Nucleus accumbens (tissue), 56 donors: ENCODE results near the gene ZNF439.
"Not testable (repeated sequence)": the region's sequence is repeated elsewhere in the genome, so short reads cannot be mapped to it uniquely, and the experiment has no call there.

Experiments
- DNase-seq, 56 donors: peaks; one replicate each; lab custom pipeline; 2025; lab: John Stamatoyannopoulos, UW

Gene ZNF439

GRCh38 chr19:11848594-11849469 is at the start of gene ZNF439:
Gene ZNF439, plus strand, starts transcription at chr19:11848726. Its CDS starts 142 bp downstream, at chr19:11848868.
- DNase-seq = peak; percentile 60 to 97 (median 89)

DNA sequence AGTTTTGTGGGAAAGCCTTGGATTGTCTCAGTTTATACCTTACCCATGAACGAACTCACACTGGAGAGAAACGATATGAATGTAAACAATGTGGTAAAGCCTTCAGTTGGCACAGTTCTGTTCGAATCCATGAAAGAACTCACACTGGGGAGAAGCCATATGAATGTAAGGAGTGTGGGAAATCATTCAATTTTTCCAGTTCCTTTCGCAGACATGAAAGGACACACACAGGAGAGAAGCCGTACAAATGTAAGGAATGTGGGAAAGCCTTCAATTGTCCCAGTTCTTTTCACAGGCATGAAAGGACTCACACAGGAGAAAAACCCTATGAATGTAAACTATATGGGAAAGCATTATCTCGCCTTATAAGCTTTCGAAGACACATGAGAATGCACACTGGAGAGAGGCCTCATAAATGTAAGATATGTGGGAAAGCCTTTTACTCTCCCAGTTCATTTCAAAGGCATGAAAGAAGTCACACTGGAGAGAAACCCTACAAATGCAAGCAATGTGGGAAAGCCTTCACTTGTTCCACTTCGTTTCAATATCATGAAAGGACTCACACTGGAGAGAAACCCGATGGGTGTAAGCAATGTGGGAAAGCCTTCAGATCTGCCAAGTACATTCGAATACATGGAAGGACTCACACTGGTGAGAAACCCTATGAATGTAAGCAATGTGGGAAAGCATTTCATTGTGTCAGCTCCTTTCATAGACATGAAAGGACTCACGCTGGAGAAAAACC is 42.0 kb upstream of the ZNF439 start:
- DNase-seq = no peak

GRCh38 chr19:11807099-11807380 is 41.5 kb upstream of the ZNF439 start:
- DNase-seq = no peak

DNA sequence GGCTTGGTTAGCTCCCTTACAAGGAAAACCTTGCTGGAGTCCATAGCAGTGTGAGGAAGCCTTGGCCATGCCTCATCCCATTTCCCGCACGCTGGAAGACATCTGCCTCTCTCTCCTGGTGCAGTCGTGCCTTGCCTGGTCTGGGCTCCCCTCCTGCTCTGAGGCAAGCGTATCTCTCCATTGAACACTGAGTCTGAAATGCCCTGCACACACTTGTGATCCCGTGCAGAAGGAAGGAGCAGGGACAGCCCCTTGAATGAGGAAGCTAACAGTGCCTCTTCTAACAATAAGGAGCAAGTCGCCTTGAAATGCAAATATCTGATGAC is 34.9 kb upstream of the ZNF439 start:
- DNase-seq = peak in 3 of 56 donors; percentile 33 to 47 (median 36)

GRCh38 chr19:11814029-11814699 is 34.4 kb upstream of the ZNF439 start, which contains the start of gene ZNF440:
Gene ZNF440, plus strand, starts transcription at chr19:11814273. Its CDS starts 175 bp downstream, at chr19:11814448.
- peak; percentile 53 to 98 (median 94) for DNase-seq

- DNase-seq = peak in 4 of 56 donors; percentile 0 to 38 (median 31)
Measured at GRCh38 chr19:11814700-11815035, 33.9 kb upstream of the ZNF439 start.

- peak in 10 of 56 donors; percentile 1 to 64 (median 8) for DNase-seq
Measured at GRCh38 chr19:11821474-11822109, 26.9 kb upstream of the ZNF439 start.

DNA sequence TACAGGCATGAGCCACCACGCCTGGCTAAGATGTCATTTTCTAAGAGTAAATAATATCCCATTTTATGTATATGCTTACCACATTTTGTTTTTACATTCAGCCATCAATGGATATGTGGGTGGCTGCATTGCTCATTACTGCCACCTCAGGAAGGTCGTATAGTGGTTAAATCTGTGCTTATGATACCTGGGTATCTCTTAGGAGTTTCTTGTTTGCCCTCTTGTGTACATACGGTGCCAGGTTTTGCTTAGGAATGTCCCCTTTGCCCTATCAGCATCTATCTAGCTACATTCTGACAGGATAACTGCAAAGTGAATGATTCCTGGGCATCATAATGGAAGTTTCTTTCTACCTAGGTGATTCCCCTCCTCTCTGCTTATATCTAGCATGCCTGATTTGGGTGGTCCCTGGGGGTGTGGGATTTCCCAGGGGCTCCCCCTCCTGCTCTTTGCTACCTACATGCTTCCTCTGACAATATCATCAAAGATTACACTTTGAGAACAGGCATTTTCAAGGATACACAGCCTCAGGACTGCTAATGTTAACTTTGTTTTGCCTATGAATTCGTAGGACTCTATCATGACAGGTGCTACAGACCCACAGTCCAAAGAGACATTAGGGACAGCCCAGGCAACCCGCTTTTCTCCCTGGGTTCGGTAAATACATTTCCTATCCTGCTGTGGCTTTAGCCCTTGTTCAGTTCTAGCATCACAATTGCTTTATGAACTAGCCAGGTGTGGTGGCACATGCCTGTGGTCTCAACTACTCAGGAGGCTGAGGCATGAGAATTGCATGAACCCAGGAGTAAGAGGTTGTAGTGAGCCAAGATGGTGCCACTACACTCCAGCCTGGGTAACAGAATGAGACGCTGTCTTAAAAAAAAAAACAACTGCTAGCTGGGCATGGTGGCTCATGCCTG is 19.3 kb upstream of the ZNF439 start:
- not testable (repeated sequence) for DNase-seq

DNA sequence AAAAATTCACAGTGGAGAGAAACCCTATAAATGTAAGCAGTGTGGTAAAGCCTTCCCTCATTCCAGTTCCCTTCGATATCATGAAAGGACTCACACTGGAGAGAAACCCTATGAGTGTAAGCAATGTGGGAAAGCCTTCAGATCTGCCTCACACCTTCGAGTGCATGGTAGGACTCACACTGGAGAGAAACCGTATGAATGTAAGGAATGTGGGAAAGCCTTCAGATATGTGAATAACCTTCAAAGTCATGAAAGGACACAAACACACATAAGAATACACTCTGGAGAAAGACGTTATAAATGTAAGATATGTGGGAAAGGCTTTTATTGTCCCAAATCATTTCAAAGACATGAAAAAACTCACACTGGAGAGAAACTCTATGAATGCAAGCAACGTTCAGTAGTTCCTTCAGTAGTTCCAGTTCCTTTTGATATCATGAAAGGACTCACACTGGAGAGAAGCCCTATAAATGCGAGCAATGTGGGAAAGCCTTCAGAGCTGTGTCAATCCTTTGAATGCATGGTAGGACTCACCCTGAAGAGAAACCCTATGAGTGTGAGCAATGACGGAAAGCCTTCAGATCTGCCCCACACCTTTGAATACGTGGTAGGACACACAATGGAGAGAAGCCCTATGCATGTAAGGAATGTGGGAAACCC is 16.1 kb upstream of the ZNF439 start:
- DNase-seq = no peak

DNA sequence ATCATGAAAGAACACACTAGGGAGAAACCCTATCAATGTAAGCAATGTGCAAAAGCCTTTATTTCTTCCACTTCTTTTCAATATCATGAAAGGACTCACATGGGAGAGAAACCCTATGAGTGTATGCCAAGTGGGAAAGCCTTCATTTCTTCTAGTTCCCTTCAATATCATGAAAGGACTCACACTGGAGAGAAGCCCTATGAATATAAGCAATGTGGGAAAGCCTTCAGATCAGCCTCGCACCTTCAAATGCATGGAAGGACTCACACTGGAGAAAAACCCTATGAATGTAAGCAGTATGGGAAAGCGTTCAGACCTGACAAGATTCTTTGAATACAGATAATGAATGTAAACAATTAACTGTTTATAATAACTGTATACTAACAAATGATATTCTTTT is 15.0 kb upstream of the ZNF439 start:
- DNase-seq = no peak

GRCh38 chr19:11835626-11836066 is 12.9 kb upstream of the ZNF439 start:
- DNase-seq = not testable (repeated sequence)

GRCh38 chr19:11843722-11844121 is 4.8 kb upstream of the ZNF439 start:
- no peak for DNase-seq

DNA sequence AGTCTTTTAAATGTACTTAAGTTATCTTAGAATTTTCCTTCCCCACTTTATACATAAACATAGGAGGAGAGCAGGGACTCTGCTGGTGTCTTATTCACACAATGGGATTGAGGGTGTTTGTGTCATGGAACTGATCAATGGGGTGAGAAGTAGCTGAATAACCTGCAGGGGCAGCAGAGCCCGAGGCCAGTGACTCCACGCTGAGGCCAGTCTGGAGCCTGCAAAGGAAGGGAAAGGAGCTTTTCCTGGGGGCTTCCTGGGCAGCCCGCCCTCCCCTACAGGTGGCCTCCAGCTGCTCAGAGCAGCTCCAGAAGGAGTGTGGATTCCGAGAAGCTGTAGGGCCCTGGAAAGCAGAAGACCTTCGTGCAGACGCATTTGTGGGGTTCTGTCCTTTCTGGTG is 911 bp upstream of the ZNF439 start:
- peak in 1 of 56 donors; percentile 4 for DNase-seq

GRCh38 chr19:11848200-11848593 is 329 bp upstream of the ZNF439 start:
- no peak for DNase-seq

DNA sequence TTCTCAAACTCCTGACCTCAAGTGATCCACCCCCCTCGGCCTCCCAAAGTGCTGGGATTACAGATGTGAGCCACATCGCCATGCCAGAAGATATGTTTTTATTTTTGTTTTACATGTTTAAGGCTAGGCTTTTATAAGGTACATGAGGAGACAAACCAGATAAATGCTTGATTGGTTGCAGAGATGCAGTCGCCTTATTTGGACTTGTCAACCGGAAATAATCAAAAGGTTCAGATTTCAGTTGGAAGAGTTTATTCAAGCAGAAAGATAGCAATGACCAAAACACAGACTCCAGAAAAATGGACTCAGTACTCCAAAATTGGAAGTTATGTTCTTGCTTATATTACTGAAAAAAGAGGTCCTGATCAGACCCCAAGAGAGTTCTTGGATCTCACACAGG is 1.8 kb downstream of the ZNF439 start:
- DNase-seq = not testable (repeated sequence)

DNA sequence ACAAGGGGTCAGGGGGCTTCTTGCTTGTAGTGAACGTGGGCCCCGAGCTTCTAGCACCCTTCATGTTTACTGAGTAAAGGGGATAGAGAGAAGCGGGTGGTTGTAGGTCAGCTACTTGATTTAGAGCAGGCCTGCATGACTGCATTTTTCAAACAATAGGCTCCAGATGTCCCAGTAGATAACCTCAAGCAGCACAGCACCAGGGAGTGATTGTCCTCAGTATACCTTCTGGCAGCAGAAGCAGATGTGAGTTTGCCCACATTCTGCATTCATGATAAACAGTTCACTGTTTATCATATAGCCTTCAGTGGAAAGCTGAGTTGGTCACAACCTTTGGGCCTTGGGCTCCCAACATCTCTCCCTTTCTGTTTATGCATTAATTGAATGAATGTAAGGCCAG is 4.8 kb downstream of the ZNF439 start:
- DNase-seq = no peak

DNA sequence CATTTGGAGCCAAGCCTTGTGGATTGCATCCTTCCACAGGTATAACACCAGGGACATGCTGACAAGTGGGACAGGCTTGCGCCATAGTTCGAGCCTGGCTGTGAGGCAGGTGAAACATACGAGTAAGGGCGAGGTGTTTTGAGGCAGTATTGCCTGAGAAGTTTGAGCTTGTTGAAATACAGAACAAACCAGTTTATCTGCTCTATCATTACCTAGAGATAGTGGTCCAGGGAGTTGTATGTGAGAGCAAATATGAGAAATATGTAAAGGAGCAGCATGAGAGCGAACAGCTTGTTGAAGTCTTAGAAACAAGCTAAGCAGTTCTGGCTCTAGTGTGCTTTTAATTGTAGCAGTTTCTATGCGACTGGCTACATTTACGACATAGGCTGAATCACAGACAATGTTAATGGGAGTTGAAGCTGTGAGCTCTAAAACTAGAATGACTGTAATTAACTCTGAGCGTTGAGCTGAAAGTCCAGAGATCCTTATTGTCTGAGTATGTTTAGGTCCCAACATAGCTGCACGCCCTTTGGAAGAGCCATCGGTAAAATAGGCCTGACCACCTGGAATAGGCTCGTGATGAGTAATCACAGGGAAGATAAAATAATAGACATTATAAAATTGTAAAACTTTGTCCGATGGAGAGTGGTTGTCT is 8.2 kb downstream of the ZNF439 start:
- no peak for DNase-seq

GRCh38 chr19:11860721-11861120 is 12.2 kb downstream of the ZNF439 start:
- no peak for DNase-seq

GRCh38 chr19:11861301-11861700 is 12.8 kb downstream of the ZNF439 start:
- DNase-seq = no peak
